K562 (cell line): ENCODE data around the gene RBM45. TPM values are rescaled to one million over a fixed set of nuclear protein-coding genes. Genes with fewer than 3 reads are reported as not detected.

Source experiments
- ARID1B ChIP-seq: fragments of 450-650 bp; IDR thresholded peaks from 2 replicates; pipeline ENCODE4 v1.6.1; 2016; ENCODE audit warnings: antibody characterized with exemption, mild to moderate bottlenecking, inconsistent platforms
- CHD1 ChIP-seq: fragments of 200-600 bp; sonication (generic); IDR thresholded peaks from one replicate; pipeline ENCODE4 v1.6.1; 2012; ENCODE audit warnings: mild to moderate bottlenecking, moderate library complexity, low read length, inconsistent platforms
- EP400 ChIP-seq: fragments of 450-650 bp; IDR thresholded peaks from 2 replicates; pipeline ENCODE4 v1.6.1; 2017; ENCODE audit warnings: antibody characterized with exemption, mild to moderate bottlenecking, moderate library complexity
- ETV1 ChIP-seq: fragments of 450-650 bp; conservative IDR thresholded peaks from 2 replicates; pipeline ENCODE4 v1.6.1; 2016; ENCODE audit warnings: missing genetic modification characterization, control low read depth, low read depth, missing compliant biosample characterization
- HCFC1 ChIP-seq: IDR thresholded peaks from 2 replicates; pipeline ENCODE4 v1.6.1; 2012; ENCODE audit warnings: low read depth, low read length, improper control_type of control experiment
- JUND ChIP-seq, 2 experiments: IDR thresholded peaks; 2 replicates in 1 of 2; 3 replicates in 1 of 2; pipeline ENCODE4 v1.6.1; 2011; ENCODE audit warnings: borderline replicate concordance in 2 of 2, low read depth in 2 of 2, low read length in 2 of 2, improper control_type of control experiment in 1 of 2, missing biosample characterization in 1 of 2, missing genetic modification characterization in 1 of 2, missing genetic modification reagents in 1 of 2
- KDM5B ChIP-seq: fragments of 200-600 bp; sonication (generic); IDR thresholded peaks from 2 replicates; pipeline ENCODE4 v1.6.1; 2012; ENCODE audit warnings: low read depth, mild to moderate bottlenecking, moderate library complexity, low read length, control low read depth, inconsistent platforms; ENCODE audit not compliant: insufficient replicate concordance
- MCM5 ChIP-seq: fragments of 450-650 bp; IDR thresholded peaks from 2 replicates; pipeline ENCODE4 v1.6.1; 2016; ENCODE audit warnings: low read depth
- NR4A1 ChIP-seq, 2 experiments: fragments of 250-450 bp in 1 of 2; fragments of 450-650 bp in 1 of 2; sonication (Bioruptor Pico) in 1 of 2; IDR thresholded peaks; 2 replicates each; pipeline versions ENCODE4 v1.4.0 to v1.6.1; 2016 to 2020; ENCODE audit warnings: mild to moderate bottlenecking in 2 of 2, missing compliant biosample characterization in 1 of 2, missing genetic modification characterization in 1 of 2, moderate library complexity in 1 of 2
- RCOR1 ChIP-seq, 2 experiments: IDR thresholded peaks; 2 replicates each; pipeline ENCODE4 v1.6.1; 2012; ENCODE audit warnings: low read depth in 2 of 2, low read length in 2 of 2, borderline replicate concordance in 1 of 2, improper control_type of control experiment in 1 of 2
- TAL1 ChIP-seq: fragments of 450-650 bp; IDR thresholded peaks from 2 replicates; pipeline ENCODE4 v1.6.1; 2016; ENCODE audit warnings: mild to moderate bottlenecking
- ZEB2 ChIP-seq: fragments of 450-650 bp; IDR thresholded peaks from 2 replicates; pipeline ENCODE4 v1.6.1; 2016
- ZNF717 ChIP-seq: fragments of 250-450 bp; sonication (Bioruptor Pico); IDR thresholded peaks from 2 replicates; pipeline ENCODE4 v1.5.0; 2021
- polyA plus RNA-seq, 8 experiments: library from polyadenylated mRNA; depleted of rRNA in 4 of 8; stranded (reverse) in 5 of 8; unstranded in 3 of 8; fragments of >200 nt; fragmentation: Nextera tagmentation in 2 of 8; fragmentation: Illumina TruSeq in 1 of 8; extraction: Ambion mirVana in 2 of 8; extraction: Trizol in 1 of 8; gene quantifications; 2 replicates each; pipeline versions ENCODE4 v1.2.1 to v1.2.3, GENCODE V29; 2011 to 2014; ENCODE audit warnings: inconsistent platforms in 1 of 8, missing spikeins in 1 of 8
- total RNA-seq, 7 experiments: library from RNA; depleted of rRNA in 6 of 7; stranded (reverse); fragments of >200 nt in 6 of 7; fragmentation: Illumina TruSeq in 2 of 7; extraction: Trizol in 2 of 7; gene quantifications; 2 replicates each; pipeline versions ENCODE4 v1.2.1 to v1.2.3, GENCODE V29; 2011 to 2021; ENCODE audit warnings: low replicate concordance in 1 of 7
- TF ChIP-seq, protein P1 (sequence below), 2 experiments: fragments of 450-650 bp in 1 of 2; sonication (generic) in 1 of 2; formaldehyde crosslinking in 1 of 2; IDR thresholded peaks in 1 of 2; conservative IDR thresholded peaks in 1 of 2; 2 replicates each; pipeline versions ENCODE4 v1.6.1 to v1.8.1; 2016 to 2023; ENCODE audit warnings: mild to moderate bottlenecking in 2 of 2, moderate library complexity in 2 of 2, inconsistent platforms in 1 of 2, missing genetic modification reagents in 1 of 2
- TF ChIP-seq, protein P2 (sequence below): sonication (generic); formaldehyde crosslinking; IDR thresholded peaks from 2 replicates; pipeline ENCODE4 v1.9.0; 2022; ENCODE audit warnings: mild to moderate bottlenecking, missing genetic modification reagents
- TF ChIP-seq, protein P3 (sequence below): fragments of 250-450 bp; sonication (Bioruptor Pico); IDR thresholded peaks from 2 replicates; pipeline ENCODE4 v1.4.0; 2020; ENCODE audit warnings: mild to moderate bottlenecking, moderate library complexity, borderline replicate concordance
- TF ChIP-seq, protein P4 (sequence below), 3 experiments: fragments of 200-800 bp in 1 of 3; fragments of 250-450 bp in 1 of 3; fragments of 450-650 bp in 1 of 3; sonication (Bioruptor Pico) in 1 of 3; sonication (Bioruptor generic) in 1 of 3; formaldehyde crosslinking in 1 of 3; IDR thresholded peaks; 2 replicates each; pipeline versions ENCODE4 v1.6.1 to v1.8.0; 2016 to 2022; ENCODE audit warnings: mild to moderate bottlenecking in 2 of 3, missing genetic modification characterization in 2 of 3, missing compliant biosample characterization in 1 of 3, moderate library complexity in 1 of 3

RBM45 gene
- total and polyA plus RNA-seq, 9 of the 15 experiments (the other 6 are each of a cell fraction or from before 2014, with no cell fraction given) = 6.7 to 22.0 (median 15.0) TPM

DNA sequence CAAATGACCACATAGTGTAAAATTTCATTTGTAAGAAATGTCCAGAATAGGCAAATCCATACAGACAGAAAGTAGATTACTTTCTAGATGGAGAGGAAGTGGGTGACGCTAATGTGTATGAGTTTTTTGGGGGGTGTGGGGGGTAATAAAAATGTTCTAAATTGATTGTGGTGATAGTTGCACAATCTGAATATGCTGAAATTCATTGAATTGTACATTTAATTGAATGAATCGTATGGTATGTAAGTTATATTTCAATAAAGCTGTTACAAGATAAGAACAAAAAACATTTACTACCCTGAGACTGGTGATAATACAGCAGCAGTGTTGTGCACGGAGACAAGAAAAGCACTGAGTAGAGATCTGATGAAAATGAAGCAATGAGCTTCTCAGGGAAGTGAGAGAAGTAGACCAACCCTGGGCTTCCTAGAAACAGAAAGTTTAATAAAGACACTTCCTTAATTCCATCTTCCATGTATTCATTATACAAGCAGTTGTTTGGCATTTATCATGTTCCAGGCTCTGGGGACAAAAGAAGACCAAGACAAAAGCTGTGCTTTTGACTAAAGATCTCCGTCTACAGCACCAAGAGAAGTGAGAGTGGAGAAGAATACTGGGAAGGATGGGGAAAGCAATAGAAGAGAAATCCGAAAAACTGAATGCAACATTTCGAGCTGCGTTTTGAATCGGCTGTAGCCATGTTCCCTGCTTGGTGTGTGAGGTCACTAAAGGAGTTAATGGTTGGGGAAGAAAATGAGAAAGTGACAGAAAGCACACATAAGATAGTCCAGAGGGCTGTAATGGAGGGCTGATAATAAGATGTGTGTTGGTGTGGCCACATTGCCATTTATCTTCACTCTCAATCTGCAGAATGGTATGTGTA, 37.9 kb upstream of the RBM45 start (continued):
- TF ChIP-seq NR4A1 (CRISPR knock-in tag; IDR thresholded peaks at IDR 0.05) = no peak
- TF ChIP-seq NR4A1 (tag; IDR thresholded peaks at IDR 0.05) = 0 out of 2 replicates have a peak, but pooled peaks have one; percentile 49
- TF ChIP-seq EP400 = peak; percentile 53; the same call in 1 of the 2 replicates
- TF ChIP-seq, protein P1, sequence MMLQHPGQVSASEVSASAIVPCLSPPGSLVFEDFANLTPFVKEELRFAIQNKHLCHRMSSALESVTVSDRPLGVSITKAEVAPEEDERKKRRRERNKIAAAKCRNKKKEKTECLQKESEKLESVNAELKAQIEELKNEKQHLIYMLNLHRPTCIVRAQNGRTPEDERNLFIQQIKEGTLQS (IDR thresholded peaks at IDR 0.05) = 0 out of 2 replicates have a peak, but pooled peaks have one; percentile 92
- TF ChIP-seq, protein P1 (CRISPR knock-in tag; conservative IDR thresholded peaks at IDR 0.05) = no peak
- 0 out of 2 replicates have a peak, but pooled peaks have one; percentile 40 for TF ChIP-seq ETV1
- TF ChIP-seq JUND (IDR thresholded peaks at IDR 0.05; ENCODE audit: borderline replicate concordance, low read depth, low read length) = peak; percentile 95
- peak; percentile 96; the same call in 2 of the 3 replicates for TF ChIP-seq JUND (tag; IDR thresholded peaks at IDR 0.05; ENCODE audit: borderline replicate concordance, low read depth, low read length)
- peak in 1 of 2 experiments; percentile 66; a peak in 1 of 4 replicates for TF ChIP-seq RCOR1 (IDR thresholded peaks at IDR 0.05; ENCODE audit: borderline replicate concordance in 1 of 2, low read depth in 2 of 2, low read length in 2 of 2)
- peak; percentile 94 for TF ChIP-seq ARID1B
- no peak for TF ChIP-seq ZNF717
- TF ChIP-seq, protein P2, sequence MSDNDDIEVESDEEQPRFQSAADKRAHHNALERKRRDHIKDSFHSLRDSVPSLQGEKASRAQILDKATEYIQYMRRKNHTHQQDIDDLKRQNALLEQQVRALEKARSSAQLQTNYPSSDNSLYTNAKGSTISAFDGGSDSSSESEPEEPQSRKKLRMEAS (CRISPR knock-in tag) = no peak
- peak; percentile 37 for TF ChIP-seq CHD1
- TF ChIP-seq MCM5 = no peak
- TF ChIP-seq HCFC1 = no peak
- peak; percentile 78 for TF ChIP-seq TAL1
- TF ChIP-seq, protein P3, sequence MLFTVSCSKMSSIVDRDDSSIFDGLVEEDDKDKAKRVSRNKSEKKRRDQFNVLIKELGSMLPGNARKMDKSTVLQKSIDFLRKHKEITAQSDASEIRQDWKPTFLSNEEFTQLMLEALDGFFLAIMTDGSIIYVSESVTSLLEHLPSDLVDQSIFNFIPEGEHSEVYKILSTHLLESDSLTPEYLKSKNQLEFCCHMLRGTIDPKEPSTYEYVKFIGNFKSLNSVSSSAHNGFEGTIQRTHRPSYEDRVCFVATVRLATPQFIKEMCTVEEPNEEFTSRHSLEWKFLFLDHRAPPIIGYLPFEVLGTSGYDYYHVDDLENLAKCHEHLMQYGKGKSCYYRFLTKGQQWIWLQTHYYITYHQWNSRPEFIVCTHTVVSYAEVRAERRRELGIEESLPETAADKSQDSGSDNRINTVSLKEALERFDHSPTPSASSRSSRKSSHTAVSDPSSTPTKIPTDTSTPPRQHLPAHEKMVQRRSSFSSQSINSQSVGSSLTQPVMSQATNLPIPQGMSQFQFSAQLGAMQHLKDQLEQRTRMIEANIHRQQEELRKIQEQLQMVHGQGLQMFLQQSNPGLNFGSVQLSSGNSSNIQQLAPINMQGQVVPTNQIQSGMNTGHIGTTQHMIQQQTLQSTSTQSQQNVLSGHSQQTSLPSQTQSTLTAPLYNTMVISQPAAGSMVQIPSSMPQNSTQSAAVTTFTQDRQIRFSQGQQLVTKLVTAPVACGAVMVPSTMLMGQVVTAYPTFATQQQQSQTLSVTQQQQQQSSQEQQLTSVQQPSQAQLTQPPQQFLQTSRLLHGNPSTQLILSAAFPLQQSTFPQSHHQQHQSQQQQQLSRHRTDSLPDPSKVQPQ = no peak
- TF ChIP-seq ZEB2 = peak; percentile 79; the same call in 1 of the 2 replicates
- TF ChIP-seq, protein P4, sequence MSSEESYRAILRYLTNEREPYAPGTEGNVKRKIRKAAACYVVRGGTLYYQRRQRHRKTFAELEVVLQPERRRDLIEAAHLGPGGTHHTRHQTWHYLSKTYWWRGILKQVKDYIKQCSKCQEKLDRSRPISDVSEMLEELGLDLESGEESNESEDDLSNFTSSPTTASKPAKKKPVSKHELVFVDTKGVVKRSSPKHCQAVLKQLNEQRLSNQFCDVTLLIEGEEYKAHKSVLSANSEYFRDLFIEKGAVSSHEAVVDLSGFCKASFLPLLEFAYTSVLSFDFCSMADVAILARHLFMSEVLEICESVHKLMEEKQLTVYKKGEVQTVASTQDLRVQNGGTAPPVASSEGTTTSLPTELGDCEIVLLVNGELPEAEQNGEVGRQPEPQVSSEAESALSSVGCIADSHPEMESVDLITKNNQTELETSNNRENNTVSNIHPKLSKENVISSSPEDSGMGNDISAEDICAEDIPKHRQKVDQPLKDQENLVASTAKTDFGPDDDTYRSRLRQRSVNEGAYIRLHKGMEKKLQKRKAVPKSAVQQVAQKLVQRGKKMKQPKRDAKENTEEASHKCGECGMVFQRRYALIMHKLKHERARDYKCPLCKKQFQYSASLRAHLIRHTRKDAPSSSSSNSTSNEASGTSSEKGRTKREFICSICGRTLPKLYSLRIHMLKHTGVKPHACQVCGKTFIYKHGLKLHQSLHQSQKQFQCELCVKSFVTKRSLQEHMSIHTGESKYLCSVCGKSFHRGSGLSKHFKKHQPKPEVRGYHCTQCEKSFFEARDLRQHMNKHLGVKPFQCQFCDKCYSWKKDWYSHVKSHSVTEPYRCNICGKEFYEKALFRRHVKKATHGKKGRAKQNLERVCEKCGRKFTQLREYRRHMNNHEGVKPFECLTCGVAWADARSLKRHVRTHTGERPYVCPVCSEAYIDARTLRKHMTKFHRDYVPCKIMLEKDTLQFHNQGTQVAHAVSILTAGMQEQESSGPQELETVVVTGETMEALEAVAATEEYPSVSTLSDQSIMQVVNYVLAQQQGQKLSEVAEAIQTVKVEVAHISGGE (CRISPR knock-in tag; IDR thresholded peaks at IDR 0.05) = 0 out of 6 replicates have a peak, but pooled peaks of 1 of the 3 experiments have one; percentile 16
- no peak for TF ChIP-seq KDM5B
